ENCODE data around the gene LEMD1.

GRCh38 chr1:205346956-205347574 is 74.8 kb downstream of the LEMD1 start:
- TF ChIP-seq CTCF (conservative IDR thresholded peaks at IDR 0.05; ENCODE audit: low read depth, low read length) (no peak), EZH2phosphoT487 (IDR thresholded peaks at IDR 0.05; ENCODE audit: borderline replicate concordance, low read length) (no peak)

Data from PC-3 (cell line).